GM21526 (cell line): ENCODE measurements around the gene ITGA6.

Source experiments
- ATAC-seq: cut with Tn5 transposase; IDR thresholded peaks from one replicate; pipeline ENCODE4 v1.9.1; 2021; ENCODE audit warnings: moderate library complexity; ENCODE audit not compliant: unreplicated experiment, low FRiP score

Gene ITGA6

DNA sequence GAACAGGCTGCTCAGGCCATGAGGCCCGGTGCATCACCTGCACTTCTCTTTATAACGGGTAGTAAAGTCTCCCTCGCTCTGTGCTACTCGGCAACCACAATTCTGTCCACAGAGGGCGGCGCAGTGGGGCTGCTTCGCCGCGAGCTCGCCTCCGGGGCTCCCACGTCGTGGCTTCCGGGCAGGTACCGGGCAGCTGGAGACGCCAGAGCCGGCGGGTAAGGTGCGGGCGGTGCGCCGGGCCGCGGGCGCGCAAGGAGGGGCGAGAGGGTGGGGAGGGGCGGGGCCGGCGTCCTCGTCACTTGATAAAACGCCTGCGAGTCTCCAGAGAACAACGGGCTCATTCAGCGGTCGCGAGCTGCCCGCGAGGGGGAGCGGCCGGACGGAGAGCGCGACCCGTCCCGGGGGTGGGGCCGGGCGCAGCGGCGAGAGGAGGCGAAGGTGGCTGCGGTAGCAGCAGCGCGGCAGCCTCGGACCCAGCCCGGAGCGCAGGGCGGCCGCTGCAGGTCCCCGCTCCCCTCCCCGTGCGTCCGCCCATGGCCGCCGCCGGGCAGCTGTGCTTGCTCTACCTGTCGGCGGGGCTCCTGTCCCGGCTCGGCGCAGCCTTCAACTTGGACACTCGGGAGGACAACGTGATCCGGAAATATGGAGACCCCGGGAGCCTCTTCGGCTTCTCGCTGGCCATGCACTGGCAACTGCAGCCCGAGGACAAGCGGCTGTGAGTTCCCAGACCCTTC lies at the start of gene ITGA6:
ITGA6 (plus strand) TSS at position 331 of the 734 bp plus-strand sequence.
- ATAC-seq = no peak

DNA sequence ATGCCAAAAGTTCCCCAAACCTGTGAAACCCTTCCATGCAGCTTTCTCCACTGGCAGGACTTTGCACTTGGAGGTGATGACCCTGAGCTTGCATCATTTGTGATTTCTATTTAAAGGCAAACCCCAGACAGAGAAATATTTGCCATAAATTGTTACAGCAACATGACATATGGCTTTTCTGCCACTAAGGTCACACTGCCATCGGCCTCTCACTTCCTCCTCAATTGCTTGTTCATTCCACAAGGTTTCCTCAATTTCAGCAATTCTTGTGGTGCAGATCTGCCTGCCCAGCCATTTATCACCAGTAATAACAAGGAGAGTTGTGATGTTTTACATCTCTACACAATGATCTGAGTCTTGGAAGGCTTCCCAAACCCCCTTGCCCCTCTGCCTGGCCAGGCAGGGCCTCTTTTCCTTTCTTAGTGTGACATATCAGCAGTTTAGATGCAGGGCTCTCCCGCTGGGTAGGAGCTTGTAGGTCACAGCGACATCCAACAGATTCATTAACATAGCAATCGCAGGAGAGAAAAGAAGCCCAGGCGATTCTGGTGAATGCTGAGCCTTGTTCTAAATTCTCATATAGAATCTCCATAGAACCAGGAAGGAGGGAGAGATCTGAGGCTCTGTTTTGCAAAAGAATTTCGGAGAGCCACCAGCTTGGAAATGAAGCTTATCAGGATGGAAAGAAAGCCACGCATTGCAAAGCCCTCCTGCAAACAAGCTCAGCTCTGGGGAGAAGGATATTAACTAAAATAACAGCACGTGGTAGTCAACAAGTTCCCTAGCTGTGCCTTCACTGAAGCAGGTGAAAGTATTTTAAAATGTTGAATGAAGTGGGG lies 46.7 kb upstream of the ITGA6 start:
- ATAC-seq = no peak

DNA sequence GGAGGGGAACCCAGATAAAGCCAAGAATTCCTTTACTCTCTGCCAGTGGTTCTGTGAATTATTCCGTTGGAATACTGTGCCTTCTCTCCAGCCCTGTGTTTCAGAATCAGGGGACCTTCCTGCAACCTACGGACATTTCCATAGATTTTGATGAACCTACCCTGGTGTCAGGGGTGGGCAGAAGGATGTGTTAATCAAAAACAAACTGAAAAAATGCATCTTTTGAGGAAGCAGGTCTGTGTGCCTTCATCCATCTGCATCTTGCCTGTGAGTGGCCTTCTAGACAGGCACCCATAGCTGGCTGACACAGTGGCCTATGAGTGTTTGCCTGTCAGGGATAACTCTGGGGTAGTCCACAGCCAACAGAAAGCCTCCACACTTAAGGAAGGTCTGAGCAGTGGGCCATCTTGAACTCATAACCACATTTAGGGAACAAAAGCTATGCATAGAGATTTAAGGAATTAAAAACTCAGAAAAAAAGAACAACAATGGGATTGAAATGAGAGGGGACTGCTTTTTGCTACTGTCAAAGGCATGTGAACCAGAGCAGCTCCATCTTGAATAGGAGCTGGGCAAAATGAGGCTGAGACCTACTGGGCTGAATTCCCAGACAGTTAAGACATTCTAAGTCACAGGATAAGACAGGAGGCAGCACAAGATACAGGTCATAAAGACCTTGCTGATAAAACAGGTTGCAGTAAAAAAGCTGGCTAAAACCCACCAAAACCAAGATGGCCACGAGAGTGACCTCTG lies 45.9 kb upstream of the ITGA6 start:
- no peak for ATAC-seq

DNA sequence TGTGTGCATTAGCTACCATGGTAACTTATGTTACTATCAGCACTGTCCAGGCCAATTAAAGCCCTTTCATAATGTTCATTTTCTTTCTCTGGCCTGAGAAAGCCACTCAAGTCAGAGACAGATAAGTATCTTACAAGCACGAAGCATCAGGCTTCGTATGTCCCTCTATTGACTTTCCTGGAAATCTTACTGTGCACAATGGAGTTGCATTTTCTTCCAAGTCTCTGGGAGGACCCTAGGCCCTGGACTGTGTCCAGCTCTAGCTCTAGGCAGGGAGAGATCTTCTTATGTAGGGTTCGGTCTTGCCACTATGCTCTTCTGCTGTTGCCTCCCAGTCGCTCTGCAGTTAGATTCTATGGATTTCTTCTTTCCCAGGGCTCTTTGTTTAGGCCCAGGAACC lies 40.0 kb upstream of the ITGA6 start:
- no peak for ATAC-seq

DNA sequence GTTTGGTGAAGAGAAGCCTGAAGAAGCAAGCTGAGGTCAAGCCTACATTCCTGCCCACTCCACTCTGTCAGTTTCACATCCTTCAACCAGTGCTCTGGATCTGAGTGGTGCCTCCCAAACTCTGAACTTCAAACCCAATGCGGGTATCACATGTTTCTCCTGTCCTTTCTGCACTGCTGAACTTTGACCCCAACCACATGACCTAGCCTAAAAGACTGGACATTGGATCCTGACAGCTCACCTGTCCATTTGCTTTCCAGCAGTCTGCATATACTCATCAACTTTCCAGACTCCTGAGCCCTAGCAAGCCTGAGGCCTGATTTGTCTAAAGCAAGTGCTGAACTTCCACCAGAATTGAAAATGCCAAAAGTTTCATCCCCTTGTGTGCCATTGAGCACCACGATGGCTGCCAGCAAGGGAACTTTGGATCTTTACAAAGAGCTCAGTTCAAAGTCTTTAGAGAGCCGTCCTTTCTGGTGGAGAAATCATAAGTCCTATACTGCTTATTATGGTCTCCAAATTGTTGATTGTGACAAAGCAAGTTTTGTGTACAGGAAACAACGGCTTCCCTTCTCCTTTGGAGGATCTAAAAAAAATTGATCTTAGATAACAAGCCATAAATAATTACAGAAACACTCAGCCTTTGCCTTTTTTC lies 37.6 kb upstream of the ITGA6 start:
- no peak for ATAC-seq

DNA sequence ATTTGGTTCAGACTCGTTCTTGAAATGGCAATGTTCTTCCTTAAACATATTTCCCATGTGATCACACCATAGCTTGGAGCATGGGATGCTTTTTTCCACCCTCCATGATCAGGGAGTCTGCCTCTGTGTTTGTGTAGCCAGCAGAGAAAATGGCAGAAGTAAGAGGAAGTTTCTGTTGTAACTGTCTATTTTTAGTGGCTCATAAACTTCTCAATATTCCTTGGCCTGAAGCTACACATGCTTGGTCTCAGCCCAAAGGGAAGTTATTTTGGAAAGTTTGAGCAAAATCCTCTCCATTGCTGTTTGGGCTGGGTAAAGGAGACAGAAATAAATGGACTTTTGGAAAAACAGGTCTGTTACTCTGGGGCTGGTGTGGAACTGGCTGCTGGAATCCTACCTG lies 33.4 kb upstream of the ITGA6 start:
- ATAC-seq = no peak

DNA sequence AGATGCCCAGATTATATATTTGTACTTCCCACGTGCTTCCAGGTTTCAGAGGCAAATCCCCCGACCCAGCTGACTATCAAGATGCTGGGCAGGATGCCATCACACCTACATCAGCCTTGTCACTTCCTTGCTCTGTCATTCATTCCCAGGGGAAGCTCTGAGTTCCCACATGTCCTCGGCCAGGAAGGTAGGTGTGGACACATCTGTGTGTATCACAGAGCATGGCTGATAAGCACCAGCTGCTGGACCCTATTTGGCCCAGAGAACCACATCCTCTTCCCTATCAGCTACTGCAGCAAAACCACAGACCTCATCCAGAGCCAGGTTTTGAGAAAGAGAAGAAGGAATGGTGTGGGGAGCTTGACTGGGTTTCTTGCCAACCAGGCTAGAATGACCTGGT lies 31.9 kb upstream of the ITGA6 start:
- no peak for ATAC-seq

DNA sequence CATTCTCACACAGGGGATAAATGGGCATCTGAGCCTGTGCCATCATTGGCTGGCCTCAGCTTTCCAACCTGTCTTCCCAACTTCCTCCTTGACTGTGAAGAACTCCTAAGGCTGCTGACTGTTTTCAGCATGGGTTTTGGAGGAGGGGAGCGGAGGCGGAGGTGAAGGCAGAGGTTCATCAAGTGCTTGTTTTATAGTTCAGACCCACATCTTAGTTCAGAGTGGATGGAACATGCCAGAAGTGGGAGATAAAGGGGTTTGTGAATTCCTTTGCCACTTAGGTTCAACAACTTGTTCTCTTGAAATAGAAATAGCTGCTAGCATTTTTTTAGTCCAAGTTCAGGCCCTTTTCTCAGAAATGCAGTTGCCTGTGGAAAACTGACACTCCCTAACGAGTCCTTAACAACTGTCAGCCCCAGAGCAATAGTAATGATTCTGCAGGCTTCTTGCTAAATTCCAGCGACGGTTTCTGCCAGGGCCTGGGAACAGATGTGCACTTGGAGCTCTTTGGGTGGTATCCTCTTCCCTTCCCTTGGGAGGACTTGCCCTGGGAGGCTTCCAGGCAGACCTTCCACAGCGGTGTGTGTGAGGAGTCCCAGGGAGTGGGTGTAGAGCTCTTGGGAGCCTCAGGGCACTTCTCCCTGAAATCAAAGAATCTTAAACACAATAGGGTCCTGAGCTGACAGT lies 30.1 kb upstream of the ITGA6 start:
- ATAC-seq = no peak

DNA sequence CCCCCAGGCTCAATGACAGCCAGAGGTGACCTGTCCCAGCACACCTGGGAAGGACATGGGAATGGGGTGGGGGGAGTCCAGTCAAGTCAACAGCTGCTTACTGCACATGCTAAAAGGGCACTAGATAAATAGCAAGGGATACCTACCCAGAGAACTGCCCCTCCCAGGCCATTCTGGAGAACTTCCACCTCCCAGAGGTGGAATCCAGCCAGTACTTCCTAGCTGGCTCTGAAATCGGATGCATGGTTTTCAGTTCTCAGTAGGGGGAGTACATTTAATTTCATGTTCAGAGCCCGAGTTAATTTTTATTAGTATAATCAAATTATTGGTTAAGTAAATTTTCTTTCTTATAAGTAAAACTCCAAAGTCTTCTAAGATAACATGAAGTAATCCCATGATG lies 28.9 kb upstream of the ITGA6 start:
- no peak for ATAC-seq

DNA sequence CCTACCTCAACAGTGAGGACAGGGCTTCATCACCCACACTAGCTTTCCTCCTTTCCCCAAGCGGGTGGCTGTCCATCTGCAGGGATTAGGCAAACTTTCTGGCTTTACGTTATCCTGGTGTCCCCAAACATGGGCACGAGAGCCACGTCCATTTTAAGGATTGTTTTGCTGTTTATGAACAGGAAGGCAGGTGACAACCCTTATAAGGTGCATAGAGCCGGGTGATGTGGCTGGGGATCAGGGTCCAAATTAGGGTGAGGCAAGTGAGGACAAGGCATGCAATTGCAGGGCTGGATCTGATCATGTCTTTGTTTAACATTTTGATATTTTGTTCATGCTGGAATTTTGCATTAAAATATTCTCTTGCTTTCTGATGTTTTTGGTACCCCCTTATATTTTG lies 27.6 kb upstream of the ITGA6 start:
- no peak for ATAC-seq

DNA sequence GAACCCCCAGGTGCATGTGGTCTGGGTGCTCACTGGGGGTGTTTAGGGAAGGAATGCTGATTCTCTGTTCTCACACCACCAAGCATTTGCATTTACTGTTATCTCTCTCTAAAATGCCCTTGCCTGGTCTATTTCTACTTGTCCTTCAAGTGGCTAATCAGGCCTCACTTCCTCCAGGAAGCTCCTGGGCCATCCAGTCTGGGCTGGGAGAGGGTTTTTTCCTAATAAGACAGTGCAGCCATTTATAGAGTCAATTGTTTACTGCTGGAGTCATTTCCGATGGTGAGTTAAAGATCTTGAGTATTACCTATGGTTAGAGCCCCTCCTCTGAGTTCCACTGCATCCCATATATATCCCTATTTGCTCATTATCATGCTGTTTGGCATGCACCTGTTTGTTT lies 25.2 kb upstream of the ITGA6 start:
- no peak for ATAC-seq

DNA sequence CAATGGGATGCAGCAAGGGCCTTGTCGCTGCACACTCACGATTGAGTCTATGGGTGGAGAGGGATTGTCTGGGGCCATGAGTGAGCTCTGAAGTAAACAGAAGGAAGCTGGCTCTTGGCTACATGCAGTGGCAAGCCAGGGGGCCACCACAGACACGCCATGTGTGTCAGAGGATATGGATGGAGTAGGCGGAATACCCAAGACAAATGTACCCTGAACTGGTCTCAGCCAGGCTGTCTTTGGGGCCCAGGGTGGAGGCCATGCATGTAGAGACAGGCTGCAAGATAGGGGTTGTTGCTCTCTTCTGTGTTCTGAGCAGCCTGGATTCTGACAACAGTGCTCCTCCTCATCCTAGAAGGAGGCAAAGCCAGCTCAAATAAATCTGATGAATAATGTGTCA lies 24.0 kb upstream of the ITGA6 start:
- no peak for ATAC-seq

DNA sequence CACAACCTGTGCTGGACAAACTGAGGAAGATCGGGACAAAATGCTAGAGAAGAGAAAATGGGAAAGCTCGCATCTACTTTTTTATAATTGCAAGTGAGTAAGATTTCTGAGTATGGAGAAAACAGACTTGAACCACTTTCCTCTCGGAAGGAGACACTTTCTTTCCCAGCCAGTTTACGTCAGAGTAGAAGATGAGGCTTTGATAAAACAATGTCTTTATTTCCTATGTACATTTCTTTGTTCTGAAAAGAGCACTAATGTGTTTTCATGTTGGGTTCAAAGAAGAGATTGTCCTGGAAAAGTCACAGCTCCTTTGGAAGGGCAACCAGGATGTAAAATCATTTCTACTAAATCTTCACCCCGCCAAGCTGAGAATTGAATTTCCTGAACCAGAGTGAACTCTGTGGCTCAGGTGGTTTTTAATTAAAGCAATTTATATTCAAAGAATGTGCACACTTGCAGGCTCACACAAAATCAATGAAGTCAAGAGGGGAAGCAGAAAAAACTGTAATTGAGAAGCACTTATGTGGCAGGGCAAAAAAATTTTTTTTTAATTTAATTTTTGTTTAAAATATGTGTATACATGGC lies 23.4 kb upstream of the ITGA6 start:
- no peak for ATAC-seq

DNA sequence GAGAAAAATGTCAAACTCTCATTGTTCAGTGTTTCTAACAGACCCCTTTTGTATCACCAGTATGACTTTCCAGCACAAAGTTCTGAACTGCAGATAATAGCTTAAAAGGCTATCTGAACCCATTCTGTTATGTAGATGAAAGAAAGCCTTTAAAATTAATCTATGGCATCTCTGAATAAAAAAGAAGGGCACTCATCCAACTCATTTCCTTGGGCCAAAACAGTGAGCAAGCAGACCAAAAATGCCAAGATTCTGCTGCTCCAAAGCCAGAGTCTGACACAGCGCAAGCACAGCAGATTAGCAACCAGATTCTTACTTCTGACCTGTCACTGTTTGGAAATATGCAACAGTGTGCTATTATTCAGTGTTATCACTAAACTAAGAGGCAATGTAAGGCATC lies 22.6 kb upstream of the ITGA6 start:
- no peak for ATAC-seq

DNA sequence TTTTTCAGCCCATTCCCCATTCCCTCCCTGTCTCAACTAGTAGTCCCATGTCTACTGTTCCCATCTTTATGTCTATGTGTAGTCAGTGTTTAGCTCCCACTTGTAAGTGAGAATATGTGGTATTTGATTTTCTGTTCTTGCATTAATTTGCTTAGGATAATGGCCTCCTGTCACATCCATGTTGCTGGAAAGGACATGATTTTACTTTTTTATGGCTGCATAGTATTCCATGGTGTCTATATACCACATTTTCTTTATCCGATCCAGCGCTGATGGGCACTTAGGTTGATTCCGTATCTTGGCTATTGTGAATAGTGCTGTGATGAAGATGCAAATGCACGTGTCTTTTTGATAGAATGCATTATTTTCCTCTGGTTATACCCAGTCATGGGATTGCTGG lies 21.7 kb upstream of the ITGA6 start:
- no peak for ATAC-seq

DNA sequence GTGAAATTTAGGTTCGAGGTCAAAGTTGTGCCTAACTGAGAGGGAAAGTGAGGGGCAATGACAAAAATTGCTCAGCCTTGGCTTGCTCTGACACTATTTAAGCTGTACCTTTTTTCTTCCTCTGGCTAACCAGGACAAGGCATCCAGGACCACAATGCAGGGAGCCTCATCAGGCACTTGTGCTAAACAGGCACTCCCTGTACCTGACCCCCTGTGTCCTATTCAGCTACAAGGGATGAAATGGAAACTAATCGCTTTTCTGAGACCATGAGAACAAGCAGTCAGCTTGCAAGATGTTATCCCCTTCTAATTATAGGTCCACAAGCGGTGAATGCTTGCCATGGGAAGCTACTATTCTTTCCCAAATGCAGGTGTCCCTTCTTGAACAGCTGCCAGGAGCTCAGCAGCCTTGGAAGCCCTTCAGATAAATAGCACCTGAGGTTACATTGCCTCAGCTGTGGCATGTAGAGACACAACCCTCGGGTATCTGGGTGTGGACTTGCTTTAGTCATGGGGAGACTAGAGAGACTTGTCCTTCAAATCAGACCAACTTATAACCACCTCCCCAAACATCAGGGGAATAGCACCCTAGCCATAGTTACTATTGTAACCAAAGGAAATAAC lies 19.1 kb upstream of the ITGA6 start:
- no peak for ATAC-seq

DNA sequence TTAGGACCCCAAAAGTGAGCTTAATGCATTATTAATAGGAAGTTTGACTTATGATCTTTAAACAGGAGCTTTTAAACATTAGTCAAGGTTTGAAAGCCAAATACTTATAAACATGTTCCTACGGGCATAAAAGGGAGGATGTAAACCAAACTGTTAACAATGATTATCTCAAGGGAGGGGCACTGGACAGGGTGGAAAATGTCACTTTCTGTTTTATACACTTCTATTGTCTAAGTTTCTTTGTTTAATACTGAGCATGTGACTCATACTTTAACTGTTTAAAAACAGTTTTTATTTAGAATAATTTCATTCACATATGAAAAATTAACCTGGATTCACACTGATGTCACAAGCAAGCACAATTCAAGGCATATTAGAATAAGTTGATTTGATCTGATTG lies 18.3 kb upstream of the ITGA6 start:
- no peak for ATAC-seq

DNA sequence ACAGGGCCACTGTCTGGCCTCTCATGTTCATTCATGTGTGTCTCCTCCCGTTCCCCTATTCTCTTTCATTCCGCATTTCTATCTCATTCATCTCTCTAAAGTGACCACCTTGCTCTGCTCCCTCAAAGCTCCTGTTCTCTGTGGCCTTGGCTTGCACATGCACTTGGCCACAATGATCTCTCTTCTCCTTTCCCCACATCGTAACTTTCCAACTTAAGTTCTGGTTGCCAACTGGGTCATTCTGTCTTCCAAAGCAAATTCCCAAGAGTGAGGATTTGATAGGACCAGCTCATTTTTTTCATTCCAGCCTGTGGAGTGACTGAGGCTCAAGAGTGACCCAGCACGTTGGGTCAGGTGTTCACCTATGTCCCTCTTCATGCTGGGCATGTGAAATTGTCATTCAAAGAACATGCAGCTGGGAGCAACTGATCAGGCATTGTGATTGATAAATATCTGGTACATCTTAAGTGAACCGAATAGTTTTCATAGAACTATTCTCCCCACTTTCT lies 14.3 kb upstream of the ITGA6 start:
- ATAC-seq = no peak

DNA sequence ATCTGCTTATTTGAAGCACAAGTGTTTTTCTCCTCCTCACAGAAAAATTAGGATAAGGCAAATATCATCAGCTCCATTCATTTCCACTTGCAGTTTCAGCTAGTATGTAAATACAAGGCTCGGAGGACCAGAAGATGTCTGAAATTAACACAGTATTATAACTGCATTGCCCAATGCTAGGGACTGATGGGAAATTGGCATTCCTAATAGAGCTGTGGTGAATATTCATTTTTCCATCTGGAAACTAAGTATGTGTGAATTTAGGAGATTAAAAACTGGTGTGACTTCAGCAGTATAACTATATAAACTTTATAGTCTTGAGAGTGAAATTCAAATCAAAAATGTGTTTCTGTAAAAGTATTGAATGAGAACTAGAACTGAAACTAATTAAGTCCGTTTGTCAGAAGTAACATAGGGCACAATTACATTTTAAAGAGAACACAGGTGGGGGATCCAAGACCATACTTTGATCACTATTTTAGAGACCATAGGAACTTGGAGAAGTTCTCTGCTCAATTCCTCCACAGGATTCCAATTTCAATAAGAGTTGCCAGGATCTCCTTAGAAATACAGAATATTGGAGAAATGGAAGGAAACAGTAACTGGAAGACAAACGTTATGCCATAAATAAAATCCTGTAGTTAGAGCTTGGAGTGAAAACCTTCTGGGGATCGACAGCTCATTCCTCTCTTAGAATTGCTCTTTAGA lies 12.1 kb upstream of the ITGA6 start:
- ATAC-seq = no peak
